Myocyte (in vitro differentiated cells): ENCODE data around the gene ENAH. TPM values are rescaled to one million over a fixed set of nuclear protein-coding genes. Genes with fewer than 3 reads are reported as not detected.
A peak's percentile ranks its signal among the peaks of the same experiment; 100 is the strongest.
"Not testable (repeated sequence)": the region's sequence is repeated elsewhere in the genome, so short reads cannot be mapped to it uniquely, and the experiment has no call there.

Experiments
- DNase-seq: peaks from one replicate; pipeline ENCODE4 v3.0.0-alpha.2; 2012; ENCODE audit warnings: low read depth
- polyA plus RNA-seq: library from polyadenylated mRNA; unstranded; fragments of >200 nt; gene quantifications from one replicate; pipeline ENCODE4 v1.2.1, GENCODE V29; 2012; ENCODE audit warnings: missing spikeins
- total RNA-seq: library from RNA; depleted of rRNA; stranded (reverse); fragments of >200 nt; gene quantifications from 2 replicates; pipeline ENCODE4 v1.2.3, GENCODE V29; 2014

Gene ENAH
- 70.3 and 88.1 TPM in 2 replicates for total RNA-seq
- 65.8 TPM for polyA plus RNA-seq

GRCh38 chr1:225652729-225653462 is at the start of gene ENAH:
Gene ENAH (minus strand): TSS chr1:225653123. CDS start chr1:225652690, 433 bp downstream.
- DNase-seq = peak; percentile 89

DNA sequence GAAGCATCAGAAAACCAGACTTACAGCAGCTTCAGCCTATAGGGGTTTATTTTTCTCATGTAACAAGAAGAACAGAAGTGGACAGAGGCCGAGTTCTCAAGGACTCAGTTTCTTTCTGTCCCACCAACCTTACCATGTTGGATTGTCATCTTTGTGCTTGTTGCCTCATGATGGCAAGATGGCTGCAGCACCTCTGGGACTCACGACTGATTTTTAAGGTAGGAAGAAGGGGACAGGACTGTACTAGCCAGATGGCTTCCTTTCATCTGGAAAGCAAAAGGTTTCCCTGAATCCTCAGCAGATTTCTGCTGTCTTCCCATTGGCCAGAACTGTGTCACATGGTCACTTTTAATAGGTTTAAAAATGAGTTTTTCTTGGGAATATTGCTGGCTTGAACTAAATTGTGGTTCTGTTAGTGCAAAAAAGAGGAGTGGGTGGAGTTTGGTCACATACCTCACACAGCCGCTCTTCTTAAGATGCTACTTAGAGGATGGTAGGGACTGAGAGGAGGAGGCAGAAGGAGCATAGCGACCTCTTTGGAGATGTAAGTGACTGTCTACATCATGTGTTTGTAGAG is 48.1 kb upstream of the ENAH start:
- DNase-seq = no peak

- DNase-seq = peak; percentile 97
Measured at GRCh38 chr1:225700164-225700821, 47.4 kb upstream of the ENAH start.

DNA sequence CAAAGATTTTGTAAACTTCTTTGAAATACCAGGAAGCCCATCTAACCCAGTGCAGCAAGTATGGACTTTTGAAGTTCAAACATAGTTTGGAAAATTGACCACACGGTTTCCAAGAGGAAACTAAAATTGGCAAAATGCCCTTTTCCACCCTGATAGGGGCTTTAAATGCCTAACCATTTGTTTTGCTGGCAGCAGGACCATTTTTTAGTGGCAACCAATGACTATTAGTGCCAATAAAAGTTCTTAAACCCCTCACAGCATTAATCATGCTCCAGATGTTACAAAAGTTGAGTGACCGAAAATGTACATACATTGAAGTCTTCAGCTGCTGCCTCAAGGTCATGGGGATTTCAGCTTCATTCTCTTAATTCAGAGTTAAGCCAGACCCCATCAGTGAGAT is 46.4 kb upstream of the ENAH start:
- DNase-seq = peak; percentile 3

- not testable (repeated sequence) for DNase-seq
Measured at GRCh38 chr1:225698194-225698593, 45.3 kb upstream of the ENAH start.

- DNase-seq = peak; percentile 95
Measured at GRCh38 chr1:225697428-225697827, 44.5 kb upstream of the ENAH start.

DNA sequence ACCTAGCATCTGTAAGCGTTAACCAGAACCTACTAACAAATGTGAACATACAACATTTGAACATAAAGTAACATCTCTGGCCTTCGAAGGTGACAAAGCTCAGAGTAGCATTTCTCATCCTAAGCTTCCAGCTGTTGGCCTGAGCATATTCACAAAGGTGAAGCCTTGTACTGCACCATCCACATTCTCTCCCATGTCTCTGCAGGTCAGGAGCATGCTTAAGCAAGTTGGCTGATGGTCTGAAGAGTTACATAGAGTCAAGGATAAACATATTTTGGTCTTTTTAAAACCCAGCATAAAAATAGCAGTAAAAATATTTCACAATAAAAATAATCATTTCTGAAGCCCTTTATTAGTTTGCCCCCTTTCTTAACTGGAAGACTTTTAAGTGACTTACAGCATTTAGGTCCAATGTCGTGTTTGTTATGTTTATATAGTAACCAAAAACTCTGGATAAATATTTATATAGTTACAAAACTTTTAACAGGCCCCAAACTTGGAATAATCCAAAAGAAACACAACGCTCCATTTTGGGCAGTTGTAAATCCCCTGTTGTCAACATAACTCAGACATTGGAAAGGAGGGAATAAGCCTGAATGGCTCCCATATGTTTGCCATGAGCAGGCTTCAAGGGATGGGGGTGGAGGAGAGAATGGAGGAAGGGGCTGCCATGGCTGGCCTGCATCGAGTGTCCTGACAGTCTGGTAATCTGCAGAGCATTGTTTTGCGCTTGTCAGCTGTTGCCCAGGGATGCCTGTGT is 42.8 kb upstream of the ENAH start:
- DNase-seq = peak; percentile 32

DNA sequence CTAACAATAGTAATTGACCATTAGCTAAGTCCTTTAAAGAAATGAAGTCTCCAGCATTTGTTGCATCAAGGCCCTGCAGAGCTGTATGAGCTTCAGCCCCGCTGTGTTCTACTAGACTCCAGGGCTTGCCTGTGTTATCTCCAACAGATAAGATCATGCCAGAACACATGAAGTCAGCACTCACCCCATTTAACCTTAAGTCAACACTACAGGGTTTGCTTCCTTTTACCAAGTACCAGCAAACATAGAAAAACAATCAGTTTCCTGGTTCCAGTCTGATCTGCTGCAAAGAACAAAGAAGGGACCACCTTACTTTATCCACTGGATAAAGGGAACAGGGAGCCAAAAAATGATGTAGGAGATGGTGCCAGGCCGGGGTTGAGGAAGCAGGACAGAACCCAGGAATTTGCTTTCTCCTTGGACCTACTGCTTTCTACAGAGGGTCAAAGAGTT is 41.3 kb upstream of the ENAH start:
- no peak for DNase-seq

DNA sequence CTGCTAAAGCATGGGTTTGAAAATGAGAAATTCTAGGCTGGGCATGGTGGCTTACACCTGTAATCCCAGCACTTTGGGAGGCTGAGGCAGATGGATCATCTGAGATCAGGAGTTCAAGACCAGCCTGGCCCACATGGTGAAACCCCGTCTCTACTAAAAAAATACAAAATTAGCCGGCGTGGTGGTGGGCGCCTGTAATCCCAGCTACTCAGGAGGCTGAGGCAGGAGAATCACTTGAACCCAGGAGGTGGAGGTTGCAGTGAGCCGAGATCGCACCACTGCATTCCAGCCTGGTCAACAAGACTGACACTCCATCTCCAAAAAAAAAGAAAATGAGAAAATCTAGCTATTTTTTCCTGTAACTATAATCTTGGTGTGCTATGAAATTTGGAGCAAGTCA is 40.8 kb upstream of the ENAH start:
- not testable (repeated sequence) for DNase-seq

DNA sequence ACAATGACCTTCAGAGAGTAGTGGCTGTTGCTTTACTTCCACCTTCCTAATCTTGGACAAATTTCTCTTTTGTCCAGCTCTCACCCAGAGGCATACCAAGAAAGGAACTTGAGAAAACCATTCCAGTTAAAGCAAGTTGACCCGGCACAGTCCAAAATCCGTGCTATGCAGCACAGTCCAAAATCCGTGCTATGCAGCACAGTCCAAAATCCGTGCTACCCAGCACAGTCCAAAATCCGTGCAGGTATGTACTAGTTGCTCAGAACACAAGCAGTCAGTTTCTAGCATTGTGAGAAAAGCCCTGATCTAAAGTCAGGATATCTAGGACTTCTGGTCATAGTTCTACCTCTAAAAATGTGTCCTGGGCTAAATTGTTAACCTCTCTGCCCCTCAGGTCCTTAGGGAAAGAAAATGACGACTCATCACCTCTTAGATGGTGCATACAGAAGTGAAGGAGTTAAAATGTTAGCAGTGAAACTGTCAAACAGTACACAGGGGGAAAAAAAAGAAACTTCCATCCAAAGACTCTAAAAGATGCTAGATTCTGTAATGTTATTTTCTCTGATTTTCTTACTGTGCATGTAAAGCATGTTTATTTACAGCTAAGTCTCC is 40.3 kb upstream of the ENAH start:
- no peak for DNase-seq

- DNase-seq = peak; percentile 5
Measured at GRCh38 chr1:225692517-225692879, 39.6 kb upstream of the ENAH start.

DNA sequence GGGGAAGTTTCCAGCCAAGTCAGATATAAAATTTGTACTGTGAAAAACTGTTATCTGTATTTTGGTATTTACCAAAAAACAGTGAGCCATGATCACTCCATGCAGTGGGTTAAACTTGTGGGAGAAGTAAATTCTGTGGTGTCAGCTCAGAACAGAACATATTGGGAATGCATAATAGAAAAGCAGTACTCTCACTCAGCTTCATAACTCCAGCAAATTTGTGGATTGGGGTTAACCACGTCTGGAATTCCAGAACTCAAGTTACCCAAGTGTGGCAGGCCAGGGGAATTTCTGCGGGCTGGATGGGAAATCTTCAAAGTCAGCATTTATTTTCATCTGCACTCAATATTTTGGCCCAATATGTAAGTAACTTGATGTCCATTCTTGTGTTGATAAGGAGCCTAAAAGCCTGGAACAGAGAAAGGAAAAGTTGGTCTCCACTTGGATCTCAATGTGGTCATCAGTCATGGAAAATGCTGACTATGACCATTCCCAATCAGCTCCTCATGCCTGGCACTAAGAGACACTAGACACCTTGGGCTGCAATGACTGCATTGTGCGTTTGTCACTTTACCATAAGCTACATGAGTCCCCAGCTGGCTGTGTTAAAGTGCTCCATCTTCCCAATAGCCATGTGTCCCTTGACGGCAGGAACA is 39.1 kb upstream of the ENAH start:
- peak; percentile 96 for DNase-seq

GRCh38 chr1:225691377-225691776 is 38.5 kb upstream of the ENAH start:
- peak; percentile 93 for DNase-seq

GRCh38 chr1:225689882-225690459 is 37.0 kb upstream of the ENAH start:
- peak; percentile 7 for DNase-seq

- no peak for DNase-seq
Measured at GRCh38 chr1:225688345-225688744, 35.4 kb upstream of the ENAH start.

- peak; percentile 22 for DNase-seq
Measured at GRCh38 chr1:225685476-225686176, 32.7 kb upstream of the ENAH start.

DNA sequence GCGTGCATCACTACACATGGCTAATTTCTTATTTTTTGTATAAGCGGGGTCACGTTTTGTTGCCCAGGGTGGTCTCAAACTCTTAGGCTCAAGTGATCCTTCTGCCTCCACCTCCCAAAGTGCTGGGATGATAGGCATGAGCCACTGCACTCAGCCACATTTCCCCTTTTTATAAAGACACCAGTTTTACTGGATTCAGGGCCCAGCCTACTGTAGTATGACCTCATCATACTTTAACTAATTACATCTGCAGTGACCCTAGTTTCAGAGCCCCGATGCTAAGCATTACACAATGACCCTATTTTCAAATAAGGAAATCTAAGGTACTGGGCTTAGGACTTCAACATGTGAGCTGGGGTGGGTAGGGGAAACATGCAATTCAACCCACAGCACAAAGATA is 31.8 kb upstream of the ENAH start:
- DNase-seq = no peak

GRCh38 chr1:225681231-225681630 is 28.3 kb upstream of the ENAH start:
- no peak for DNase-seq

GRCh38 chr1:225678545-225678944 is 25.6 kb upstream of the ENAH start:
- DNase-seq = no peak
